GM12872 (cell line): ENCODE measurements around the gene DGLUCY.

ENCODE experiments used
- CTCF ChIP-seq: IDR thresholded peaks from 3 replicates; pipeline ENCODE4 v1.5.1; 2011; ENCODE audit warnings: low read depth, mild to moderate bottlenecking, low read length, moderate library complexity; ENCODE audit not compliant: insufficient read depth

DGLUCY gene

GRCh38 chr14:91128699-91129098 is 14.8 kb downstream of the DGLUCY start:
- TF ChIP-seq CTCF, result no peak

- no peak for TF ChIP-seq CTCF
These were observed 15.4 kb downstream of the DGLUCY start for GRCh38 chr14:91129261-91129660.

- no peak for TF ChIP-seq CTCF
These were observed 21.2 kb downstream of the DGLUCY start for GRCh38 chr14:91135039-91135438.

- peak; percentile 61; the same call in 2 of the 3 replicates for TF ChIP-seq CTCF
These were observed 24.9 kb downstream of the DGLUCY start for GRCh38 chr14:91138511-91139359.

GRCh38 chr14:91139776-91140175 is 25.9 kb downstream of the DGLUCY start:
- TF ChIP-seq CTCF, result no peak

GRCh38 chr14:91140672-91141071 is 26.8 kb downstream of the DGLUCY start:
- TF ChIP-seq CTCF, result peak; percentile 37; the same call in 1 of the 3 replicates

GRCh38 chr14:91142214-91142668 is 28.4 kb downstream of the DGLUCY start:
- no peak for TF ChIP-seq CTCF
